GM18505 (cell line): ENCODE results near the gene XPO6.

ENCODE experiments used
- ATAC-seq: cut with Tn5 transposase; IDR thresholded peaks from one replicate; pipeline ENCODE4 v1.9.1; 2021; ENCODE audit not compliant: unreplicated experiment
- POLR2A ChIP-seq: IDR thresholded peaks from 4 replicates; pipeline ENCODE4 v1.6.1; 2011; ENCODE audit warnings: borderline replicate concordance; ENCODE audit not compliant: insufficient read depth, insufficient read length; ENCODE audit errors: extremely low read depth

XPO6 gene

GRCh38 chr16:28140788-28141618 is 70.8 kb downstream of the XPO6 start:
- ATAC-seq: peak; percentile 73
- peak; percentile 26 for TF ChIP-seq POLR2A

- no peak for TF ChIP-seq POLR2A
Observed at GRCh38 chr16:28139530-28139929, 72.2 kb downstream of the XPO6 start.

GRCh38 chr16:28136751-28137434 is 74.9 kb downstream of the XPO6 start:
- ATAC-seq: no peak
- TF ChIP-seq POLR2A: no peak

More at GRCh38 chr16:28139530-28139929, 72.2 kb downstream of the XPO6 start:
- ATAC-seq: no peak

- TF ChIP-seq POLR2A: no peak
- ATAC-seq: no peak
Observed at GRCh38 chr16:28133666-28134065, 78.1 kb downstream of the XPO6 start.

- TF ChIP-seq POLR2A: no peak
- ATAC-seq: no peak
Observed at GRCh38 chr16:28131743-28132393, 79.9 kb downstream of the XPO6 start.

- ATAC-seq: no peak
- no peak for TF ChIP-seq POLR2A
Observed at GRCh38 chr16:28131181-28131580, 80.6 kb downstream of the XPO6 start.

- TF ChIP-seq POLR2A: no peak
- ATAC-seq: no peak
Observed at GRCh38 chr16:28130099-28131088, 81.4 kb downstream of the XPO6 start.

- no peak for ATAC-seq
- TF ChIP-seq POLR2A: no peak
Observed at GRCh38 chr16:28126684-28127620, 84.8 kb downstream of the XPO6 start.

- no peak for ATAC-seq
- no peak for TF ChIP-seq POLR2A
Observed at GRCh38 chr16:28125592-28125991, 86.2 kb downstream of the XPO6 start.

GRCh38 chr16:28121527-28121926 is 90.2 kb downstream of the XPO6 start:
- ATAC-seq: no peak
- TF ChIP-seq POLR2A: no peak

GRCh38 chr16:28120754-28121153 is 91.0 kb downstream of the XPO6 start:
- no peak for ATAC-seq
- no peak for TF ChIP-seq POLR2A

- no peak for TF ChIP-seq POLR2A
- ATAC-seq: no peak
Observed at GRCh38 chr16:28118637-28119036, 93.1 kb downstream of the XPO6 start.
